K562 (cell line): ENCODE data around the gene TRDMT1. TPM values are rescaled to one million over a fixed set of nuclear protein-coding genes. Genes with fewer than 3 reads are reported as not detected.

ENCODE experiments used
- C11orf30 ChIP-seq: fragments of 450-650 bp; IDR thresholded peaks from 2 replicates; pipeline ENCODE4 v1.6.1; 2016; ENCODE audit warnings: low read depth, mild to moderate bottlenecking
- HOXB6 ChIP-seq: fragments of 250-450 bp; sonication (Bioruptor Pico); IDR thresholded peaks from 2 replicates; pipeline ENCODE4 v1.5.1; 2022; ENCODE audit warnings: mild to moderate bottlenecking, borderline replicate concordance
- MYC ChIP-seq, 2 experiments: fragments of 250-450 bp in 1 of 2; sonication (Bioruptor Pico) in 1 of 2; IDR thresholded peaks; 2 replicates each; pipeline versions ENCODE4 v1.5.1 to v1.6.1; 2012 to 2021; ENCODE audit warnings: low read depth in 2 of 2, borderline replicate concordance in 1 of 2, improper control_type of control experiment in 1 of 2, low read length in 1 of 2, mild to moderate bottlenecking in 1 of 2, moderate library complexity in 1 of 2
- RBM17 ChIP-seq: fragments of 200-400 bp; formaldehyde crosslinking; IDR thresholded peaks from 2 replicates; pipeline ENCODE4 v1.6.1; 2017; ENCODE audit warnings: low read depth, mild to moderate bottlenecking, low read length, borderline replicate concordance
- RCOR1 ChIP-seq, 2 experiments: IDR thresholded peaks; 2 replicates each; pipeline ENCODE4 v1.6.1; 2012; ENCODE audit warnings: low read depth in 2 of 2, low read length in 2 of 2, borderline replicate concordance in 1 of 2, improper control_type of control experiment in 1 of 2
- SMAD1 ChIP-seq: fragments of 150-350 bp; IDR thresholded peaks from 2 replicates; pipeline ENCODE4 v1.6.1; 2014; ENCODE audit warnings: low read length, low read depth; ENCODE audit not compliant: partially characterized antibody
- SOX6 ChIP-seq: fragments of 450-650 bp; IDR thresholded peaks from 2 replicates; pipeline ENCODE4 v1.6.1; 2014; ENCODE audit warnings: mild to moderate bottlenecking
- TGIF2 ChIP-seq: sonication (generic); formaldehyde crosslinking; IDR thresholded peaks from 2 replicates; pipeline ENCODE4 v1.8.1; 2022; ENCODE audit warnings: mild to moderate bottlenecking, missing genetic modification reagents, moderate library complexity
- ZFP1 ChIP-seq: fragments of 450-650 bp; formaldehyde crosslinking; IDR thresholded peaks from 2 replicates; pipeline ENCODE4 v1.4.0; 2020; ENCODE audit warnings: mild to moderate bottlenecking, mixed read lengths
- ZNF354B ChIP-seq: fragments of 250-450 bp; sonication (Bioruptor Pico); IDR thresholded peaks from 2 replicates; pipeline ENCODE4 v1.4.0; 2020
- ZNF699 ChIP-seq: fragments of 250-450 bp; sonication (Bioruptor Pico); IDR thresholded peaks from 2 replicates; pipeline ENCODE4 v1.8.0; 2021; ENCODE audit warnings: mild to moderate bottlenecking, moderate library complexity; ENCODE audit not compliant: insufficient replicate concordance
- ZNF830 ChIP-seq: fragments of 250-450 bp; sonication (Bioruptor Pico); IDR thresholded peaks from 2 replicates; pipeline ENCODE4 v1.5.0; 2021; ENCODE audit warnings: mild to moderate bottlenecking
- polyA plus RNA-seq, 8 experiments: library from polyadenylated mRNA; depleted of rRNA in 4 of 8; stranded (reverse) in 5 of 8; unstranded in 3 of 8; fragments of >200 nt; fragmentation: Nextera tagmentation in 2 of 8; fragmentation: Illumina TruSeq in 1 of 8; extraction: Ambion mirVana in 2 of 8; extraction: Trizol in 1 of 8; gene quantifications; 2 replicates each; pipeline versions ENCODE4 v1.2.1 to v1.2.3, GENCODE V29; 2011 to 2014; ENCODE audit warnings: inconsistent platforms in 1 of 8, missing spikeins in 1 of 8
- total RNA-seq, 7 experiments: library from RNA; depleted of rRNA in 6 of 7; stranded (reverse); fragments of >200 nt in 6 of 7; fragmentation: Illumina TruSeq in 2 of 7; extraction: Trizol in 2 of 7; gene quantifications; 2 replicates each; pipeline versions ENCODE4 v1.2.1 to v1.2.3, GENCODE V29; 2011 to 2021; ENCODE audit warnings: low replicate concordance in 1 of 7
- TF ChIP-seq, protein P1 (sequence below): sonication (generic); formaldehyde crosslinking; IDR thresholded peaks from 2 replicates; pipeline ENCODE4 v1.8.1; 2023; ENCODE audit warnings: mild to moderate bottlenecking, missing genetic modification reagents, moderate library complexity
- TF ChIP-seq, protein P2 (sequence below): fragments of 450-650 bp; IDR thresholded peaks from 2 replicates; pipeline ENCODE4 v1.6.1; 2017; ENCODE audit warnings: antibody characterized with exemption, mild to moderate bottlenecking
- TF ChIP-seq, protein P3 (sequence below), 2 experiments: IDR thresholded peaks in 1 of 2; conservative IDR thresholded peaks in 1 of 2; 2 replicates each; pipeline ENCODE4 v1.6.1; 2016; ENCODE audit warnings: low read depth in 2 of 2, mild to moderate bottlenecking in 1 of 2, missing compliant biosample characterization in 1 of 2, missing genetic modification characterization in 1 of 2, moderate library complexity in 1 of 2
- TF ChIP-seq, protein P4 (sequence below), 2 experiments: IDR thresholded peaks; 2 replicates each; pipeline ENCODE4 v1.6.1; 2011; ENCODE audit warnings: borderline replicate concordance in 1 of 2, control low read depth in 1 of 2, low read depth in 1 of 2, low read length in 1 of 2, mild to moderate bottlenecking in 1 of 2, mixed read lengths in 1 of 2, moderate library complexity in 1 of 2; ENCODE audit not compliant: insufficient read depth in 1 of 2, insufficient read length in 1 of 2, poor library complexity in 1 of 2, severe bottlenecking in 1 of 2; ENCODE audit errors: extremely low read depth in 1 of 2

TRDMT1 gene
- total and polyA plus RNA-seq, 9 of the 15 experiments (the other 6 are each of a cell fraction or from before 2014, with no cell fraction given) = 5.4 to 12.6 (median 9.3) TPM

DNA sequence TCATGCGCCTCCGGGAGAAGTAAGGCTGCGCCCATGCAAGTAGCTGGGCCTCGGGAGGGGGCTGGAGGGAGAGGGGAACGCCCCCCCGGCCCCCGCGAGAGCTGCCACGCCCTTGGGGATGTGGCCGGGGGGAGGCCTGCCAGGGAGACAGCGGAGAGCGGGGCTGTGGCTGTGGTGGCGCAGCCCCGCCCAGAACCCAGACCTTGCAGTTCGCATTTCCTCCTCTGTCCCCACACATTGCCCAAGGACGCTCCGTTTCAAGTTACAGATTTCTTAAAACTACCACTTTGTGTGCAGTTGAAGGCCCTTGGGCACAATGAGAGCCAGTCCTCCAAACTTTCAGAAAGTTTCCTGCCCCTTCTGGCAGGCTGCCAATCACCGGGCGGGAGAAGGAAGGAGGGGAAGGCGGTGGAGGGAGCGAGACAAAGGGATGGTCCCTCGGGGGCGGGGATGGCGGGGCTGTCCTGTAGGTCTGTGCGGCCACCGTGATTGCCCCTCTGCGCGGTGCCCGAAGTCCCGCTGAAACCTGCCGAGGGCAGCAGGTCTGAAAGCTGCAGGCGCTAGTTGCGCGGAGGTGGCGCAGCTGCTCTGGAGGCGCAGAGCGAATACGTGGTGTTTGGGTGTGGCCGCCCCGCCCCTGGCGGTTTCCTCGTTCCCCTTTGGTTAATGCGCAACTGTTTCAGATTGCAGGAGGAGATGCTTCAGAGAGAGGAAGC lies 28.7 kb upstream of the TRDMT1 start (continued):
- TF ChIP-seq TGIF2 (peak; percentile 8; the same call in 1 of the 2 replicates), RBM17 (no peak), ZFP1 (CRISPR knock-in tag) (0 out of 2 replicates have a peak, but pooled peaks have one; percentile 34), ZNF830 (0 out of 2 replicates have a peak, but pooled peaks have one; percentile 50), ZNF699 (CRISPR knock-in tag) (no peak), SOX6 (peak; percentile 25), C11orf30 (peak; percentile 76), HOXB6 (CRISPR knock-in tag) (no peak), ZNF354B (no peak), MYC (IDR thresholded peaks at IDR 0.05; ENCODE audit: low read depth, low read length) (peak; percentile 54; the same call in 1 of the 2 replicates), MYC (CRISPR knock-in tag; IDR thresholded peaks at IDR 0.05; ENCODE audit: borderline replicate concordance, low read depth) (peak; percentile 33; the same call in 1 of the 2 replicates), RCOR1 (IDR thresholded peaks at IDR 0.05; ENCODE audit: borderline replicate concordance in 1 of 2, low read depth in 2 of 2, low read length in 2 of 2) (peak; percentile 23 to 63; a peak in 2 of 4 replicates), SMAD1 (peak; percentile 80)
- TF ChIP-seq, protein P1, sequence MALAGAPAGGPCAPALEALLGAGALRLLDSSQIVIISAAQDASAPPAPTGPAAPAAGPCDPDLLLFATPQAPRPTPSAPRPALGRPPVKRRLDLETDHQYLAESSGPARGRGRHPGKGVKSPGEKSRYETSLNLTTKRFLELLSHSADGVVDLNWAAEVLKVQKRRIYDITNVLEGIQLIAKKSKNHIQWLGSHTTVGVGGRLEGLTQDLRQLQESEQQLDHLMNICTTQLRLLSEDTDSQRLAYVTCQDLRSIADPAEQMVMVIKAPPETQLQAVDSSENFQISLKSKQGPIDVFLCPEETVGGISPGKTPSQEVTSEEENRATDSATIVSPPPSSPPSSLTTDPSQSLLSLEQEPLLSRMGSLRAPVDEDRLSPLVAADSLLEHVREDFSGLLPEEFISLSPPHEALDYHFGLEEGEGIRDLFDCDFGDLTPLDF (CRISPR knock-in tag) = no peak
- TF ChIP-seq, protein P2, sequence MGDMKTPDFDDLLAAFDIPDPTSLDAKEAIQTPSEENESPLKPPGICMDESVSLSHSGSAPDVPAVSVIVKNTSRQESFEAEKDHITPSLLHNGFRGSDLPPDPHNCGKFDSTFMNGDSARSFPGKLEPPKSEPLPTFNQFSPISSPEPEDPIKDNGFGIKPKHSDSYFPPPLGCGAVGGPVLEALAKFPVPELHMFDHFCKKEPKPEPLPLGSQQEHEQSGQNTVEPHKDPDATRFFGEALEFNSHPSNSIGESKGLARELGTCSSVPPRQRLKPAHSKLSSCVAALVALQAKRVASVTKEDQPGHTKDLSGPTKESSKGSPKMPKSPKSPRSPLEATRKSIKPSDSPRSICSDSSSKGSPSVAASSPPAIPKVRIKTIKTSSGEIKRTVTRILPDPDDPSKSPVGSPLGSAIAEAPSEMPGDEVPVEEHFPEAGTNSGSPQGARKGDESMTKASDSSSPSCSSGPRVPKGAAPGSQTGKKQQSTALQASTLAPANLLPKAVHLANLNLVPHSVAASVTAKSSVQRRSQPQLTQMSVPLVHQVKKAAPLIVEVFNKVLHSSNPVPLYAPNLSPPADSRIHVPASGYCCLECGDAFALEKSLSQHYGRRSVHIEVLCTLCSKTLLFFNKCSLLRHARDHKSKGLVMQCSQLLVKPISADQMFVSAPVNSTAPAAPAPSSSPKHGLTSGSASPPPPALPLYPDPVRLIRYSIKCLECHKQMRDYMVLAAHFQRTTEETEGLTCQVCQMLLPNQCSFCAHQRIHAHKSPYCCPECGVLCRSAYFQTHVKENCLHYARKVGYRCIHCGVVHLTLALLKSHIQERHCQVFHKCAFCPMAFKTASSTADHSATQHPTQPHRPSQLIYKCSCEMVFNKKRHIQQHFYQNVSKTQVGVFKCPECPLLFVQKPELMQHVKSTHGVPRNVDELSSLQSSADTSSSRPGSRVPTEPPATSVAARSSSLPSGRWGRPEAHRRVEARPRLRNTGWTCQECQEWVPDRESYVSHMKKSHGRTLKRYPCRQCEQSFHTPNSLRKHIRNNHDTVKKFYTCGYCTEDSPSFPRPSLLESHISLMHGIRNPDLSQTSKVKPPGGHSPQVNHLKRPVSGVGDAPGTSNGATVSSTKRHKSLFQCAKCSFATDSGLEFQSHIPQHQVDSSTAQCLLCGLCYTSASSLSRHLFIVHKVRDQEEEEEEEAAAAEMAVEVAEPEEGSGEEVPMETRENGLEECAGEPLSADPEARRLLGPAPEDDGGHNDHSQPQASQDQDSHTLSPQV = no peak
- TF ChIP-seq, protein P3, sequence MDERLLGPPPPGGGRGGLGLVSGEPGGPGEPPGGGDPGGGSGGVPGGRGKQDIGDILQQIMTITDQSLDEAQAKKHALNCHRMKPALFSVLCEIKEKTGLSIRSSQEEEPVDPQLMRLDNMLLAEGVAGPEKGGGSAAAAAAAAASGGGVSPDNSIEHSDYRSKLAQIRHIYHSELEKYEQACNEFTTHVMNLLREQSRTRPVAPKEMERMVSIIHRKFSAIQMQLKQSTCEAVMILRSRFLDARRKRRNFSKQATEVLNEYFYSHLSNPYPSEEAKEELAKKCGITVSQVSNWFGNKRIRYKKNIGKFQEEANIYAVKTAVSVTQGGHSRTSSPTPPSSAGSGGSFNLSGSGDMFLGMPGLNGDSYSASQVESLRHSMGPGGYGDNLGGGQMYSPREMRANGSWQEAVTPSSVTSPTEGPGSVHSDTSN (CRISPR knock-in tag; IDR thresholded peaks at IDR 0.05; ENCODE audit: low read depth) = no peak
- TF ChIP-seq, protein P3 (tag; conservative IDR thresholded peaks at IDR 0.05; ENCODE audit: low read depth) = no peak
- TF ChIP-seq, protein P4, sequence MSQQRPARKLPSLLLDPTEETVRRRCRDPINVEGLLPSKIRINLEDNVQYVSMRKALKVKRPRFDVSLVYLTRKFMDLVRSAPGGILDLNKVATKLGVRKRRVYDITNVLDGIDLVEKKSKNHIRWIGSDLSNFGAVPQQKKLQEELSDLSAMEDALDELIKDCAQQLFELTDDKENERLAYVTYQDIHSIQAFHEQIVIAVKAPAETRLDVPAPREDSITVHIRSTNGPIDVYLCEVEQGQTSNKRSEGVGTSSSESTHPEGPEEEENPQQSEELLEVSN (IDR thresholded peaks at IDR 0.05; ENCODE audit: borderline replicate concordance in 1 of 2, extremely low read depth in 1 of 2, insufficient read depth in 1 of 2, insufficient read length in 1 of 2, low read depth in 1 of 2, low read length in 1 of 2, poor library complexity in 1 of 2, severe bottlenecking in 1 of 2) = peak; percentile 27 to 31
